Right lobe of liver (tissue), 4 donors: ENCODE data around the gene RAB22A.

Experiments used
- POLR2A ChIP-seq: fragments of 450-650 bp; IDR thresholded peaks from one replicate; pipeline ENCODE4 v1.6.1; 2017; ENCODE audit warnings: antibody characterized with exemption, mild to moderate bottlenecking
- TF ChIP-seq, protein P1 (sequence below), 4 donors: fragments of 200-600 bp in 3 of 4; fragments of 450-650 bp in 1 of 4; IDR thresholded peaks; one replicate each; pipeline versions ENCODE4 v1.5.1 to v1.8.0; 2016 to 2022; ENCODE audit warnings: antibody characterized with exemption in 4 of 4, mild to moderate bottlenecking in 2 of 4
- donor health status: DM: no; HTN: no; CAD: no.
- donor health status: DM: no; HTN: no; CAD: no.
- donor health status: DM: no; HTN: yes; CAD: no.

DNA sequence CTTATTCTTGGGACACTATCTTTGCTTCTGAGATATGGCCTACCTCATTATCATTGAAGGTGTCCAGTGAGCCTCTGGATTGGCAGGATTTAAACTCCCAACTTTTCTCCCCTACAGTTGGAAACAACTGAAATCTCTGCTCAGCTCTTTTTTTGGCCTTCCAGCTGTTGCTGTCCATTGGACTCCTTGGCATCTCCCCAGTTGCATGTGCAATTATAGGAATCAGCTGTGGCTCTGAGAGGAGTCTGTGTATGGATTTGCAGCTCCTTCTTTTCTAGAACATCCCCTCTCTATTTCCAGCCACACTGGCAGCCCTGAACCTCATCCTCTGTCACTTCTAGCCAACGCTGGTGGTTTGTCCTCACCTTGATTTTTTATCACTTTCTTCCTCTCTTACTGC lies 21.2 kb downstream of the RAB22A start:
- TF ChIP-seq, protein P1, sequence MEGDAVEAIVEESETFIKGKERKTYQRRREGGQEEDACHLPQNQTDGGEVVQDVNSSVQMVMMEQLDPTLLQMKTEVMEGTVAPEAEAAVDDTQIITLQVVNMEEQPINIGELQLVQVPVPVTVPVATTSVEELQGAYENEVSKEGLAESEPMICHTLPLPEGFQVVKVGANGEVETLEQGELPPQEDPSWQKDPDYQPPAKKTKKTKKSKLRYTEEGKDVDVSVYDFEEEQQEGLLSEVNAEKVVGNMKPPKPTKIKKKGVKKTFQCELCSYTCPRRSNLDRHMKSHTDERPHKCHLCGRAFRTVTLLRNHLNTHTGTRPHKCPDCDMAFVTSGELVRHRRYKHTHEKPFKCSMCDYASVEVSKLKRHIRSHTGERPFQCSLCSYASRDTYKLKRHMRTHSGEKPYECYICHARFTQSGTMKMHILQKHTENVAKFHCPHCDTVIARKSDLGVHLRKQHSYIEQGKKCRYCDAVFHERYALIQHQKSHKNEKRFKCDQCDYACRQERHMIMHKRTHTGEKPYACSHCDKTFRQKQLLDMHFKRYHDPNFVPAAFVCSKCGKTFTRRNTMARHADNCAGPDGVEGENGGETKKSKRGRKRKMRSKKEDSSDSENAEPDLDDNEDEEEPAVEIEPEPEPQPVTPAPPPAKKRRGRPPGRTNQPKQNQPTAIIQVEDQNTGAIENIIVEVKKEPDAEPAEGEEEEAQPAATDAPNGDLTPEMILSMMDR (IDR thresholded peaks at IDR 0.05) = no peak
- no peak for TF ChIP-seq POLR2A
